Measurements from ENCODE around the gene CABP4.

- TF ChIP-seq, protein P1, sequence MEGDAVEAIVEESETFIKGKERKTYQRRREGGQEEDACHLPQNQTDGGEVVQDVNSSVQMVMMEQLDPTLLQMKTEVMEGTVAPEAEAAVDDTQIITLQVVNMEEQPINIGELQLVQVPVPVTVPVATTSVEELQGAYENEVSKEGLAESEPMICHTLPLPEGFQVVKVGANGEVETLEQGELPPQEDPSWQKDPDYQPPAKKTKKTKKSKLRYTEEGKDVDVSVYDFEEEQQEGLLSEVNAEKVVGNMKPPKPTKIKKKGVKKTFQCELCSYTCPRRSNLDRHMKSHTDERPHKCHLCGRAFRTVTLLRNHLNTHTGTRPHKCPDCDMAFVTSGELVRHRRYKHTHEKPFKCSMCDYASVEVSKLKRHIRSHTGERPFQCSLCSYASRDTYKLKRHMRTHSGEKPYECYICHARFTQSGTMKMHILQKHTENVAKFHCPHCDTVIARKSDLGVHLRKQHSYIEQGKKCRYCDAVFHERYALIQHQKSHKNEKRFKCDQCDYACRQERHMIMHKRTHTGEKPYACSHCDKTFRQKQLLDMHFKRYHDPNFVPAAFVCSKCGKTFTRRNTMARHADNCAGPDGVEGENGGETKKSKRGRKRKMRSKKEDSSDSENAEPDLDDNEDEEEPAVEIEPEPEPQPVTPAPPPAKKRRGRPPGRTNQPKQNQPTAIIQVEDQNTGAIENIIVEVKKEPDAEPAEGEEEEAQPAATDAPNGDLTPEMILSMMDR (IDR thresholded peaks at IDR 0.05 in 2 of 3, conservative IDR thresholded peaks at IDR 0.05 in 1 of 3; ENCODE audit: borderline replicate concordance in 1 of 3, insufficient read depth in 1 of 3, low read depth in 2 of 3, low read length in 2 of 3): no peak
- no peak for TF ChIP-seq REST (IDR thresholded peaks at IDR 0.05; ENCODE audit: low read depth)
Observed at GRCh38 chr11:67437809-67438157, 17.4 kb upstream of the CABP4 start.

Data from HCT116 (cell line).